Stomach (tissue), 9 donors: Measurements from ENCODE around the gene TBC1D32. TPM values are rescaled to one million over a fixed set of nuclear protein-coding genes. Genes with fewer than 3 reads are reported as not detected.

Experiments
- DNase-seq, 2 donors: peaks; one replicate each; pipeline versions ENCODE4 v3.0.0 to v3.0.0-alpha.2; 2013 to 2019
- H3K27ac ChIP-seq, 5 donors: fragments of 200-600 bp in 4 of 5; sonication (generic) in 4 of 5; one replicate each; pipeline ENCODE4 v1.5.1; 2013 to 2019; ENCODE audit warnings: mild to moderate bottlenecking in 1 of 5, moderate library complexity in 1 of 5
- H3K27me3 ChIP-seq, 3 donors: fragments of 200-600 bp; sonication (generic); one replicate each; pipeline ENCODE4 v1.5.1; 2017 to 2019; ENCODE audit warnings: mixed run types in 1 of 3
- H3K36me3 ChIP-seq, 4 donors: fragments of 200-600 bp; sonication (generic); 1 replicate in 3 of 4; 2 replicates in 1 of 4; pipeline ENCODE4 v1.5.1; 2016 to 2019
- H3K4me1 ChIP-seq, 4 donors: fragments of 200-600 bp; sonication (generic); one replicate each; pipeline ENCODE4 v1.5.1; 2016 to 2019
- H3K4me3 ChIP-seq, 4 donors: fragments of 200-600 bp; sonication (generic) in 3 of 4; one replicate each; pipeline ENCODE4 v1.5.1; 2016 to 2019; ENCODE audit warnings: mild to moderate bottlenecking in 1 of 4
- H3K9me3 ChIP-seq, 4 donors: fragments of 200-600 bp; sonication (generic); one replicate each; pipeline ENCODE4 v1.5.1; 2016 to 2019
- CTCF ChIP-seq, 7 experiments: fragments of 450-650 bp in 4 of 7; fragments of 200-600 bp in 3 of 7; sonication (generic) in 3 of 7; IDR thresholded peaks; one replicate each; pipeline ENCODE4 v1.5.1; 2016 to 2019; ENCODE audit warnings: antibody characterized with exemption in 7 of 7, control low read depth in 2 of 7, mild to moderate bottlenecking in 1 of 7
- EP300 ChIP-seq: sonication (generic); formaldehyde crosslinking; IDR thresholded peaks from one replicate; pipeline ENCODE4 v1.6.1; 2017; ENCODE audit warnings: antibody characterized with exemption
- POLR2A ChIP-seq, 4 donors: fragments of 450-650 bp; IDR thresholded peaks; one replicate each; pipeline ENCODE4 v1.6.1; 2016; ENCODE audit warnings: antibody characterized with exemption in 4 of 4, control low read depth in 2 of 4, mild to moderate bottlenecking in 1 of 4, moderate library complexity in 1 of 4
- POLR2AphosphoS5 ChIP-seq, 3 donors: sonication (generic); formaldehyde crosslinking; IDR thresholded peaks; one replicate each; pipeline ENCODE4 v1.6.1; 2016; ENCODE audit warnings: antibody characterized with exemption in 3 of 3
- WGBS, 5 donors: extraction: QIAGEN DNeasy Blood & Tissue Kit in 3 of 5; methylation state at CpG; one replicate each; pipeline versions ENCODE4 v1.1.5 to v1.1.7; 2013 to 2018; 5-methylcytosine and 5-hydroxymethylcytosine counted together
- intact Hi-C: fragments of 100-400 bp; cut with DNase I; formaldehyde crosslinking; loops from one replicate; pipeline ENCODE4 v1.15.1; 2023; ENCODE audit warnings: low total_unique reads
- polyA plus RNA-seq, 3 donors: library from polyadenylated mRNA; stranded (reverse); fragments of 200-250 nt; gene quantifications; one replicate each; pipeline ENCODE4 v1.2.3, GENCODE V29; 2013
- total RNA-seq, 5 donors: library from RNA; depleted of rRNA; stranded (reverse); fragments of >200 nt; gene quantifications; one replicate each; pipeline versions ENCODE4 v1.1.0 to v1.2.3, GENCODE V29; 2014 to 2016
- donor health status: healthy with polysubstance abuse.
- donor health status: Bipolar disorder and iron deficiency.
- donor health status: healthy.

TBC1D32 gene
- total and polyA plus RNA-seq, 8 donors, result 0.46 to 38.2 (median 1.8) TPM

GRCh38 chr6:121158891-121159290 lies 175.4 kb downstream of the TBC1D32 start:
- intact Hi-C loops, result no loop called here
- peaks cover 0 to 15% (median 1%) of the 10 kb centered on the region in 4 donors for H3K9me3 ChIP-seq
- peaks cover 3 to 46% (median 33%) of the 10 kb centered on the region in 4 donors for H3K36me3 ChIP-seq
- no peaks in the 10 kb centered on the region for H3K27me3 ChIP-seq
- DNase-seq, result no peak
- no peak for TF ChIP-seq POLR2A (IDR thresholded peaks at IDR 0.05)
- TF ChIP-seq CTCF (IDR thresholded peaks at IDR 0.05), result no peak
- TF ChIP-seq POLR2AphosphoS5 (IDR thresholded peaks at IDR 0.05), result no peak
- TF ChIP-seq EP300, result no peak
- H3K27ac ChIP-seq, result no peak overlapping the region
- no peak overlapping the region for H3K4me3 ChIP-seq
- H3K4me1 ChIP-seq, result no peaks in the 10 kb centered on the region

- TF ChIP-seq CTCF (IDR thresholded peaks at IDR 0.05), result no peak
- no peak for TF ChIP-seq EP300
- no peak for TF ChIP-seq POLR2AphosphoS5 (IDR thresholded peaks at IDR 0.05)
- no peak for TF ChIP-seq POLR2A (IDR thresholded peaks at IDR 0.05)
- H3K9me3 ChIP-seq, result peaks cover 0 to 19% (median 3%) of the 10 kb centered on the region in 4 donors
- H3K27ac ChIP-seq, result no peak overlapping the region
- no peak for DNase-seq
- peaks cover 3 to 50% (median 37%) of the 10 kb centered on the region in 4 donors for H3K36me3 ChIP-seq
- no peaks in the 10 kb centered on the region for H3K27me3 ChIP-seq
- no peaks in the 10 kb centered on the region for H3K4me1 ChIP-seq
- intact Hi-C loops, result no loop called here
- no peak overlapping the region for H3K4me3 ChIP-seq
These were observed 175.8 kb downstream of the TBC1D32 start for GRCh38 chr6:121158438-121158837.

GRCh38 chr6:121157906-121158305 lies 176.4 kb downstream of the TBC1D32 start:
- Histone ChIP-seq H3K27ac (no peak overlapping the region), H3K9me3 (peaks cover 0 to 25% (median 8%) of the 10 kb centered on the region in 4 donors), H3K4me3 (no peak overlapping the region), H3K36me3 (peaks cover 3 to 55% (median 42%) of the 10 kb centered on the region in 4 donors), H3K27me3 (no peaks in the 10 kb centered on the region), H3K4me1 (no peaks in the 10 kb centered on the region)
- intact Hi-C loops, result no loop called here
- WGBS, 5 donors, result 91 to 100% (median 95%) methylated on average over 1 of the region's 1 CpG
- no peak for TF ChIP-seq POLR2AphosphoS5 (IDR thresholded peaks at IDR 0.05)
- TF ChIP-seq CTCF (IDR thresholded peaks at IDR 0.05), result no peak
- no peak for TF ChIP-seq EP300
- no peak for TF ChIP-seq POLR2A (IDR thresholded peaks at IDR 0.05)
- DNase-seq, result no peak

GRCh38 chr6:121143476-121143875 lies 190.8 kb downstream of the TBC1D32 start:
- no peak overlapping the region for H3K4me3 ChIP-seq
- no peak overlapping the region for H3K27ac ChIP-seq
- no peaks in the 10 kb centered on the region for H3K27me3 ChIP-seq
- intact Hi-C loops, result no loop called here
- no peak for TF ChIP-seq CTCF (IDR thresholded peaks at IDR 0.05)
- TF ChIP-seq POLR2A (IDR thresholded peaks at IDR 0.05), result no peak
- no peak for TF ChIP-seq POLR2AphosphoS5 (IDR thresholded peaks at IDR 0.05)
- no peak for TF ChIP-seq EP300
- 90 to 95% (median 93%) methylated on average over 2 of the region's 2 CpGs for WGBS, 5 donors
- no peaks in the 10 kb centered on the region for H3K4me1 ChIP-seq
- H3K9me3 ChIP-seq, result peaks cover 0 to 15% (median 3%) of the 10 kb centered on the region in 4 donors
- H3K36me3 ChIP-seq, result peaks cover 0 to 6% (median 0%) of the 10 kb centered on the region in 4 donors
- no peak for DNase-seq
